Activated CD4-positive, alpha-beta T cell treated with anti-CD3 and anti-CD28 coated beads, Interleukin-10, Interleukin-2, amounts not matched to agents 100 ng/mL and 50 ng/mL, durations not matched to agents 16 hours and 8 hours (primary cell): ENCODE results near the gene CD46.

Experiments
- DNase-seq: peaks from one replicate; pipeline ENCODE4 v3.0.0-alpha.2; 2020

The CD46 gene

GRCh38 chr1:207831517-207832327 lies 79.9 kb downstream of the CD46 start:
- DNase-seq: peak; percentile 89

DNA sequence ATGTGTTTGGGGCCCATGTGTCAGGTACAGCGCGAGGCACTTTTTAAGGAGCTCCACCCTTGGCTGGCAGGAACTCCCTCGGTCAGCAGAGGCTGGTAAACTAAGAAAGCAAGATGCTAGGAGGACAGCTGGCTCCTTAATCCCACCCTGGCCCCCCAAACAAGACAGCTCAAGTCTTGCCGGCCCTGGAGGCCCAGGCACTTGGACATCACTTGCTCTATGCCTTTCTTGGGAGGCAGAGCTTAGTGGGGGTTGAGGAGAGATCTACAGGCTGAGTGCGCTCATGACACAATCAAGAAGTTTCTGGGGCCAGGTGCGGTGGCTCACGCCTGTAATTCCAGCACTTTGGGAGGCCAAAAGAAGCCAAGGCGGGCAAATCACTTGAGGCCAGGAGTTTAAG lies 80.9 kb downstream of the CD46 start:
- no peak for DNase-seq

- no peak for DNase-seq
These were observed 81.5 kb downstream of the CD46 start for GRCh38 chr1:207833381-207833780.

GRCh38 chr1:207833956-207834660 lies 82.3 kb downstream of the CD46 start:
- DNase-seq: no peak

- no peak for DNase-seq
These were observed 84.1 kb downstream of the CD46 start for GRCh38 chr1:207835958-207836357.

DNA sequence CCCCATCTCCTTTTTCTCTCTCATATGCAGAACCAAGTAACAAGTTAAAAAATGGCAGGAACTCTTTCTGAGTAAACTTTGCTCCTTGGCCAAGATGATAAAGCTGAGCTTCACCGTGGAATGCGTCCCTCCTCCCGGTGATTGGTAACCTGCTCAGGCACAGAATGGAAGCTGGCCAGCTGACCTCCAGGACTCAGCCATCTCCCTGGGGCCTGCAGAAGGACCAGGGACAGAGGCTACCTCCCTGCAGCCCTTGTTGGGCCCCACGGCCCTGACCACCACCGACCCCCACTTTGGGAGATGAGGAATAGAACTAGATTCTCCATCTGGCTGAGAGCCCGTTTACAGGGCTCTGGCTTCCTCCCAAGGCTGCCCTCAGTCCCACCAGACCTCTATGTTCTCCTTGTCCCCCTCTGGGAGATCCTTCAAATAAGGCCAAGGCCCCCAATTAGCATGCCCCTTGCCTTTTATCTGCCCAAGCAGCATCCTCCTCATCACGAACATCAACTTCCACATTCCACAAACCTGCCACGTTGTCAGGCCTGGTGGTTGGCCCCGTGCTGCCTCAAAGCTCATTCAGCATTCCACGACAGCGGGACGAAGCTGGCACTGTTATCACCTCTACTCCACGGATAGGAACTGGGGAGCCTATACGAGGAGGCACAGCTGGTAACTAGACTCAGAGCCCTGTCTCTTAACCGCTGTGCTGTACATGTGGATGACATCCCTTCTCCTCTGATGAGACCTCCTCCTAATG lies 84.9 kb downstream of the CD46 start:
- no peak for DNase-seq

- DNase-seq: no peak
These were observed 85.8 kb downstream of the CD46 start for GRCh38 chr1:207837673-207838072.

GRCh38 chr1:207838156-207839082 lies 86.6 kb downstream of the CD46 start:
- no peak for DNase-seq

DNA sequence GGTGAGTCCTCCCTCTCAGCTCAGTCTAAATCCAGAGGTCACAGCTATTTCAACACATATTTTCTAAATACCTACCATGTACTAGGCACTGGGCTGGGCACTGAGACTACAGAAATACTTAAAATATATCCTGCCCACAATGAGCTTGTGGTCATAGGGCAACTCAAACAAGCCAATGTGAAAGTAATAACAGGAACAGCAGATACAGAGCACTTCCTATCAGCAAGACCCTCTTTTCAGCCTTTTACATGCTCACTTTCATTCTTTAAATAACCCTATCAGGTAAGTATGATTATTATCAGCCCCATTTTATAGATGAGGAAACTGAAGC lies 87.2 kb downstream of the CD46 start:
- DNase-seq: peak; percentile 30

GRCh38 chr1:207840380-207840779 lies 88.5 kb downstream of the CD46 start:
- no peak for DNase-seq

DNA sequence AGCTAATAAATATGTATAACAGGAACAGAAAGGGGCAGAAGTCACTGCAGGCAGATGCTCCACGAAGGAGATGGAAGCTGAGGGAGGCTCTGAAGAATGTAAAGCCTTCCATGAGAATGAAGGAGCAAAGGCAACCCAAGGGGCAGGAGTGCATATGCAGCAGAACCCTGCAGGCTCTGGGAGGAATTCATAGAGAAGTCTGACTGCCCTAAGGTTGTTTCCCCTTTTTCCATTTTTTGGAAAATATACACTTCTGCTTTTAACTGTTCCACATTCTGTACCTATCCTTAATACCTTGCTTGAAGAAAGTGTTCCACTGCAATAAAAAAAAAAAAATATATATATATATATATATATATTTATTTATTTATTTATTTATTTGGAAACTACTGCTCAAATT lies 89.4 kb downstream of the CD46 start:
- DNase-seq: no peak

DNA sequence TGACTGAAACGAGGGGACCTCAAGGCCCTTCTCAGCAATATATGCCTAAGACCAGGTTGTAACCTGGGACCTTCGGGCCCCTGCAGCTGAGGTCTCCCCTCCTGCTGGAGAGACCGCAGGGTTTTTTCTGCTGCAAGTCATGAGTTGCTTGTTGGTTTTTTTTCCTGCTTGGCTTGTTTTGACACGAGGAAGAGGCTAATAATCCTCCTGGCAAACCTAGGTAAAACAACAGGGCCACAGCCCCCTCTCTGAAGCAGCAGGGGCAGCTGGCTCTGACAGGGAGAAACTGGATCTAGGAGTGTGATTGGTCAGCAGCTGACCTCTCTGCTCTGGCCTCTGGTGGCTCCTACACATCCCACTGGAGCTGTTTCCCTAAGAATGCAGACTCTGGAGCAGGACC lies 90.0 kb downstream of the CD46 start:
- no peak for DNase-seq

- no peak for DNase-seq
These were observed 90.7 kb downstream of the CD46 start for GRCh38 chr1:207842506-207842905.

GRCh38 chr1:207844371-207844770 lies 92.5 kb downstream of the CD46 start:
- DNase-seq: no peak
